GM12878 (cell line): ENCODE results near the gene RFC1. TPM values are rescaled to one million over a fixed set of nuclear protein-coding genes. Genes with fewer than 3 reads are reported as not detected.
A peak's percentile ranks its signal among the peaks of the same experiment; 100 is the strongest.

ENCODE experiments used
- ATF3 ChIP-seq: IDR thresholded peaks from 2 replicates; pipeline ENCODE4 v1.6.1; 2011; ENCODE audit warnings: low read depth, mild to moderate bottlenecking, low read length, moderate library complexity, borderline replicate concordance; ENCODE audit errors: extremely low read depth
- BCL3 ChIP-seq: IDR thresholded peaks from 2 replicates; pipeline ENCODE4 v1.6.1; 2011; ENCODE audit warnings: borderline replicate concordance, low read depth, mild to moderate bottlenecking, moderate library complexity, low read length; ENCODE audit not compliant: insufficient read depth, poor library complexity, severe bottlenecking
- CBFB ChIP-seq: IDR thresholded peaks from 2 replicates; pipeline ENCODE4 v1.6.1; 2016; ENCODE audit warnings: antibody characterized with exemption, low read depth
- CHD1 ChIP-seq: IDR thresholded peaks from 2 replicates; pipeline ENCODE4 v1.6.1; 2012; ENCODE audit warnings: low read depth, low read length, improper control_type of control experiment
- ESRRA ChIP-seq: IDR thresholded peaks from 2 replicates; pipeline ENCODE4 v1.6.1; 2012; ENCODE audit warnings: mild to moderate bottlenecking, low read length, improper control_type of control experiment
- GABPA ChIP-seq: IDR thresholded peaks from 2 replicates; pipeline ENCODE4 v1.6.1; 2014; ENCODE audit warnings: antibody characterized with exemption, low read depth, mild to moderate bottlenecking, inconsistent platforms
- HDAC2 ChIP-seq: fragments of 200-600 bp; sonication (generic); IDR thresholded peaks from 2 replicates; pipeline ENCODE4 v1.6.1; 2017
- HDAC6 ChIP-seq: fragments of 200-600 bp; sonication (generic); IDR thresholded peaks from one replicate; pipeline ENCODE4 v1.8.0; 2017; ENCODE audit warnings: antibody characterized with exemption; ENCODE audit not compliant: unreplicated experiment
- IRF5 ChIP-seq: fragments of 450-650 bp; IDR thresholded peaks from 2 replicates; pipeline ENCODE4 v1.6.1; 2017; ENCODE audit warnings: borderline replicate concordance
- MYB ChIP-seq: fragments of 150-350 bp; IDR thresholded peaks from 2 replicates; pipeline ENCODE4 v1.6.1; 2014; ENCODE audit warnings: mild to moderate bottlenecking, low read depth, low read length, borderline replicate concordance
- NR2F1 ChIP-seq: fragments of 450-650 bp; conservative IDR thresholded peaks from 2 replicates; pipeline ENCODE4 v1.6.1; 2017; ENCODE audit warnings: mild to moderate bottlenecking
- POLR2AphosphoS5 ChIP-seq: IDR thresholded peaks from 2 replicates; pipeline ENCODE4 v1.6.1; 2011; ENCODE audit warnings: mild to moderate bottlenecking, low read length, inconsistent platforms
- PRDM15 ChIP-seq: fragments of 450-650 bp; formaldehyde crosslinking; IDR thresholded peaks from 2 replicates; pipeline ENCODE4 v1.4.0; 2020; ENCODE audit warnings: mild to moderate bottlenecking, moderate library complexity
- RAD21 ChIP-seq: IDR thresholded peaks from 2 replicates; pipeline ENCODE4 v1.6.1; 2011; ENCODE audit warnings: mild to moderate bottlenecking, low read depth, low read length, moderate library complexity; ENCODE audit not compliant: insufficient read depth
- RAD51 ChIP-seq: fragments of 450-650 bp; IDR thresholded peaks from 2 replicates; pipeline ENCODE4 v1.6.1; 2016; ENCODE audit warnings: moderate library complexity, mild to moderate bottlenecking, inconsistent platforms
- RBBP5 ChIP-seq: fragments of 200-600 bp; sonication (generic); conservative IDR thresholded peaks from 2 replicates; pipeline ENCODE4 v1.6.1; 2016
- SIX5 ChIP-seq: IDR thresholded peaks from 2 replicates; pipeline ENCODE4 v1.6.1; 2011; ENCODE audit warnings: mild to moderate bottlenecking, low read depth, low read length, moderate library complexity; ENCODE audit not compliant: severe bottlenecking
- SRF ChIP-seq, 2 experiments: IDR thresholded peaks; 2 replicates each; pipeline ENCODE4 v1.6.1; 2011; ENCODE audit warnings: low read depth in 2 of 2, low read length in 2 of 2, mild to moderate bottlenecking in 1 of 2, moderate library complexity in 1 of 2
- STAT3 ChIP-seq: IDR thresholded peaks from 2 replicates; pipeline ENCODE4 v1.6.1; 2011; ENCODE audit warnings: low read depth, low read length, improper control_type of control experiment
- TBL1XR1 ChIP-seq: IDR thresholded peaks from 2 replicates; pipeline ENCODE4 v1.6.1; 2012; ENCODE audit warnings: low read depth, low read length, improper control_type of control experiment
- YBX1 ChIP-seq: fragments of 450-650 bp; IDR thresholded peaks from 2 replicates; pipeline ENCODE4 v1.6.1; 2016; ENCODE audit warnings: antibody characterized with exemption
- YY1 ChIP-seq: IDR thresholded peaks from 2 replicates; pipeline ENCODE4 v1.6.1; 2011; ENCODE audit warnings: low read depth, mild to moderate bottlenecking, low read length
- ZBED1 ChIP-seq: IDR thresholded peaks from 2 replicates; pipeline ENCODE4 v1.6.1; 2016; ENCODE audit warnings: borderline replicate concordance
- ZNF24 ChIP-seq: fragments of 450-650 bp; IDR thresholded peaks from 2 replicates; pipeline ENCODE4 v1.6.1; 2017; ENCODE audit warnings: antibody characterized with exemption, mild to moderate bottlenecking
- ZSCAN29 ChIP-seq: fragments of 450-650 bp; IDR thresholded peaks from 2 replicates; pipeline ENCODE4 v1.6.1; 2017; ENCODE audit warnings: mild to moderate bottlenecking, moderate library complexity
- polyA plus RNA-seq, 11 experiments: library from polyadenylated mRNA; depleted of rRNA in 4 of 11; unstranded in 6 of 11; stranded (reverse) in 5 of 11; fragments of >200 nt; fragmentation: Nextera tagmentation in 4 of 11; fragmentation: Illumina TruSeq in 1 of 11; extraction: Ambion mirVana in 4 of 11; extraction: Trizol in 1 of 11; gene quantifications; 1 replicate in 1 of 11; 2 replicates in 10 of 11; pipeline versions ENCODE4 v1.2.1 to v1.2.3, GENCODE V29; 2011 to 2016; ENCODE audit warnings: inconsistent platforms in 2 of 11, missing spikeins in 2 of 11, low read depth in 1 of 11
- total RNA-seq, 4 experiments: library from RNA; depleted of rRNA in 3 of 4; stranded (reverse); fragments of >200 nt in 3 of 4; fragmentation: Illumina TruSeq in 1 of 4; extraction: Trizol in 1 of 4; gene quantifications; 2 replicates each; pipeline versions ENCODE4 v1.2.1 to v1.2.3, GENCODE V29; 2013 to 2021

The RFC1 gene
- total and polyA plus RNA-seq, 10 of the 15 experiments (the other 5 are each of a cell fraction or from before 2014, with no cell fraction given): 22.5 to 67.8 (median 40.3) TPM

GRCh38 chr4:39353478-39354253 lies 12.5 kb downstream of the RFC1 start (continued):
- TF ChIP-seq RAD51 (peak; percentile 53), YY1 (no peak), CBFB (peak; percentile 79), PRDM15 (no peak), SIX5 (no peak), YBX1 (no peak), IRF5 (no peak), ZBED1 (peak; percentile 90), HDAC2 (no peak), NR2F1 (no peak), BCL3 (peak; percentile 20), ZNF24 (peak; percentile 78; the same call in 1 of the 2 replicates), GABPA (peak; percentile 60; the same call in 1 of the 2 replicates), RBBP5 (no peak), STAT3 (no peak), ESRRA (no peak), SRF (IDR thresholded peaks at IDR 0.05; ENCODE audit: low read depth in 2 of 2, low read length in 2 of 2) (no peak), POLR2AphosphoS5 (no peak), TBL1XR1 (no peak), ATF3 (no peak), MYB (no peak), ZSCAN29 (no peak), RAD21 (no peak), CHD1 (no peak), HDAC6 (no peak)
